HG03457 (cell line): ENCODE data around the gene CFAP43.
"Not testable (repeated sequence)": the region's sequence is repeated elsewhere in the genome, so short reads cannot be mapped to it uniquely, and the experiment has no call there.

Experiments used
- ATAC-seq: cut with Tn5 transposase; IDR thresholded peaks from one replicate; pipeline ENCODE4 v1.9.1; 2021; ENCODE audit warnings: moderate number of reproducible peaks; ENCODE audit not compliant: unreplicated experiment

The CFAP43 gene

DNA sequence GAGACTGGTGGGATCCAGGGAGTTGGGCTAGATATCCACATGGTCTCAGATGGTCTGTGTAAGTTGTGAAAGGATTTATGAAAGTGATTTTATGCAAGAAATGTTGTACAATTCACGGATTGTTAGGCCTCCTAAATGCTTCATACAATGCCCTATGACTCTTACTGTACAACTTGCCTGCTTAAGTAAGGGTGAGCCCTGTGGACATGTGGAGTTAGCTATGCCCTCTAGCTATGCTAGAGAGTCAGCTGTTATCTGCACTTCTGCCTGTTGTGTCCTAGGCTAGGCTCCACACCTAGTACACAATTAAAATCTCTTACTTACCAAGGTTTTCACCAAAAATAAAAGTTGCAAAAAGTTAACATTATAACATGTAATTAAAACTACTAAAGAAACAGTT lies 1.7 kb upstream of the CFAP43 start:
- ATAC-seq: no peak

DNA sequence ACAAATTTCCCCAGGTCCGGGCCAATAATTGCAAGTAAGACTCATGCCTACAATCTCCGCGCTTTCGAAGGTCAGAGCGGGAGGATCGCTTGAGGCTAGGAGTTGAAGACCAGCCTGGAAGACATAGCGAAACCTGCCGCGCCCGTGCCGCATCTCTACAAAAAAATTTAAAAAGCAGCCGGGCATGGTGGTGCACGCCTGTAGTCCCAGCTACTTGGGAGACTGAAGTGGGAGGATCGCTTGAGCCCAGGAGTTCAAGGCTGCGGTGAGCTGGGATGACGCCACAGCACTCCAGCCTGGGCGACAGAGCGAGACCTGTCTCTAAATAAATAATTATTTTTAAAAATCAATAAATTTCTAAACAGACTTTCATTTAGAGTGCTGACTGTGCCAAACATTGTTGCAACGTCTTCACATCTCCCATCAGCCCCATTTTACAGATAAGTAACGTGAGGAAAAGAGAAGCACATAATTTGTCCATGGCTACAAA lies 494 bp upstream of the CFAP43 start:
- ATAC-seq: peak; percentile 11

DNA sequence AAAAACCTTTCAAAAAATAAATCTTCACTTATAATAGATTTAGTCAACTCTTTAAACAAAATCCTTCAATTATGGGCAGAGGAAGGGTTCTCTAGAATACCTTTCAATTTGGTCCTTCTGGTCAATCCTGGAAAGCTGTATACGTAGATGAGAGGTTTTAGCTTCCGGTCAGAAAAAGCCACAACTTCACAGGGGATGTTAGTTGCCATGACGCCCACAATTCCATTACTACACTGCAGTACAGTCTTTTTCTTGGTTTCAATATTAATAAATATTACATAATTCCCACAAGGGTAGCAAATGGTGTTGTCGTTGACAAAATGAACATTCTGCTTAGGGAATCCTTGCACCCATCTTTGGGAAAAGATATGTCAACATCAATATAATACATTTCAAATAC lies 1.7 kb downstream of the CFAP43 start:
- ATAC-seq: no peak

DNA sequence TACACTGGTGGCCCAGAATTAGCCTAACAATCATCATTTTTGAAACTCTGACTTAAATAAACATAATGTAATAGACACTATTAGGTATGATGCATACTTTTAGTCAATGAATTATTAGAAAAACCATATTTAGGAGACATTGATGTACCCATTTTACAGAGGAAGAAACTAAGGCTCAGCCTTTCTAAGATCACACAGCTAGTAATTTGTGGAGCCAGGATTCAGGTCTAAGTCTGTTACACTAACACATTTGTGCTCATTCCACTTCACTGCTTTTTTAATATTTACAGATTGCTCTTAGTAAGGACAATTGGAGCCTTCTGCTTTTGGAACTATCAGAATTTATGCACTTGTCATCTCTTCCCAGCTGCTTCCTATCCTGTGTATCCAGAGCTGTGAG lies 8.9 kb downstream of the CFAP43 start:
- ATAC-seq: no peak

DNA sequence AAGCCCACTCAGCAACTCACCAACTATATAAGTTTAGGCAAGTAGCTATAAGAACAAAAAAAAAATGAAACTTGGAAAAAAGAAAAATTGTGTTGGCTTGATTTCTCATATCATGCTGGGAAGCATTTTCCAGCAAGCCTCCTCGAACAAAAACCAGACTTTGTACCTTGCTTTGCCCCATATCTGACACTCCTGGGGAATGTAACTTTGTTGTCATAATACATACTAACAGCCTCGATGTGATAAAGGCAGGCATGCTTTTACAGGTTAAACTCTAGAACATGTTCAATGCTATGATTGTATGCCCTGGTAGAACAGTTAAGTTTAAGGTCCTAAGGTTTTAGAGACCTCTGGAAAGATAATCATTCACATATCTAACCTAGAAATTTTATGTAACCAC lies 11.6 kb downstream of the CFAP43 start:
- ATAC-seq: no peak

GRCh38 chr10:104218751-104219150 lies 13.4 kb downstream of the CFAP43 start:
- ATAC-seq: no peak

DNA sequence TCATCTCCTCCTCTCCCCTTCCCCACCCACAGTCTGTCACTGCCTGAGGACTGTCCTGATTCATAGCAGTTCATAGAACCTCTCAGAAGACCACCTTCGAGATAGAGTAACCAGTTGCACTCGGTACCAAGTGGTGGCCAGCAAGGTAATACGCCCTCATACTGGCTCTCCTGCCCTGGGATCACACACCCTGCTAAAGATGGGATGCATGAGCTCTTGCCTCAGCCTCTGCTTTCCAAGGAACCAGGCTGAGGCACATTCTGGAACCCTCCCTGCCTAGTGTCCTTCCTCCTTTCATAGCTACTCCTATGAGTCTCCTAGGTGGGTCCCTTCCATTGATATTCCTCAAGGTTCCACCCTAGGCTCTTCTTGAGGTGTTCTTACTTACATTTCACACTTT lies 15.5 kb downstream of the CFAP43 start:
- no peak for ATAC-seq

DNA sequence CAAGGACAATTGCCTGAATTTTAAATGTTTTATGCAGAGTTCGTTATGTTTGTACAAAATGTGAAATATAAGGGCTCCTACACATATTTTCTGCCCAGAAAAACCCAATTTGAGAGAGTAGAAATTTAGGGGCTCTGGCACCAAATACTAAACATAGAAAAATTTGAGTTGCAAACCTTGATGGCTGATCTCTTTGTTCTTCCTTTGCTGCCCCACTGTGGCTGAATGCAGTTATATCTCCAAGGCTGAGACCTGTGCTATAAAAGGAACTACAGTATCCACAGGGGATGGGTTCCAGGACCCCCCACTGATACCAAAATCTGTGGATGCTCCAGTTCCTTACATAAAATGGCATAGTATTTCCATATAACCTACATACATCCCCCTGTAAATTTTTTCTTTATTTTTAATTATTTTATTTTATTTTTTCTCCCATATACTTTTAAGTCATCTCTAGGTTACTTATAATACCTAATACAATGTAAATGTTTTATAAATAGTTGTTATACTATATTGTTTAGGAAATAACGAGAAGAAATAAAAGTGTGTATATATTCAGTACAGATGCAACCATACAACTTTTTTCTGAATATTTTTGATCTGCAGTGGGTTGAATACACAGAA lies 22.5 kb downstream of the CFAP43 start:
- no peak for ATAC-seq

- no peak for ATAC-seq
Observed at GRCh38 chr10:104208730-104209129, 23.4 kb downstream of the CFAP43 start.

GRCh38 chr10:104202231-104202630 lies 29.9 kb downstream of the CFAP43 start:
- no peak for ATAC-seq

- no peak for ATAC-seq
Observed at GRCh38 chr10:104201636-104202035, 30.5 kb downstream of the CFAP43 start.

GRCh38 chr10:104199567-104199966 lies 32.6 kb downstream of the CFAP43 start:
- no peak for ATAC-seq

DNA sequence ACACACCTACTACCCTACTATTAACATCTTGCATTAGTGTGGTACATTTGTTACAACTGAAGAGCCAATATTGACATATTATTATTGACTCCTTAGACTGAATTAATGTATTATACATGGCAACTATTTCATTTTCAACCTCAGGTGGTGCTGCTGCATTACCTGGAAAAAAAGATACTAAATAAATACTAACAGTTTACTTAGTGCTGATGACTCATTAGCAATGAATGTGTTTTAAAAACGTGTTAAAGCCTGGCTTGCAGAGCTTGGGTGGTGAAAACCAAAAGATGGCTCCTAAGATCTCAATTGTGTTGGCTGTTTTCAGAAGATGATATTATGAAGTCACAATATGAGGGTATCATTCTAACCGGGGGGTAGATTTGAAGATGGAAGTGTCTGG lies 34.8 kb downstream of the CFAP43 start:
- no peak for ATAC-seq

DNA sequence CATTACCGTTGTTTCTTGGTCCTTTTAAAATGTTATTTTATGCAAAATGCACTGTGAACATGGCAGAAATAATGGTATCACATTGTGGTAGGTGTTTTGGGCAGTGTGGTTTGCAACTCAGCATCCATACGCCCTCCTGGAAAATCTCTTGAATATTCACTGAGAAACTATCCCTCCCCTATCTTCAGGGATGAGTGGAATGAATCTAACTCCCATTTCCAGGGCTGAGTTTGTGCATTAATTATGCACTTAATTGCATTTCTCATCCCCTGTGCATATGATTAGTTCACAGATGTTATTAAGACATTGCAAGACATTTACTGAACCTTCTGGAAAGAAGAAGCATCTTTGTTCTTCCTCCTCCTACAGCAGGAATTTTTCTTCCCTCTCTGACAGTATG lies 36.5 kb downstream of the CFAP43 start:
- no peak for ATAC-seq

DNA sequence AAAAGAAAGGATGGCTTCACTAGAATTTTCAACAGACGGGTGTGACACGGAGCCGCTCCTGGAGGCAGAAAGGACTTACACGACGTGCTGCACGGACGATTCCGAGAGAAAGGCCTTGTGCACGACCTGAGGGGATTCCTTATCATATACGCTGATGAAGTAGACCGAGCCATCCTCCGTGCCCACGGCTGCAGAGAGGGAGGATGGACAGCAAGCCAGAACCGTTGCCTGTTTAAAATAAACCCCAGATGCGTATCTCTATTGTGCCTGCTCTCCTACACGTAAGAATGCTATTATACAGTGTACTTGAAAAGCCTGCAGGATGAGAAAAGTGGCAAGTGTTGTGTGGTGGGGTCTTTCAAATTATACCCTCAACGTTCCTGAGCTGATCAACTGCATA lies 38.4 kb downstream of the CFAP43 start:
- ATAC-seq: no peak

- ATAC-seq: no peak
Observed at GRCh38 chr10:104190695-104191094, 41.5 kb downstream of the CFAP43 start.

DNA sequence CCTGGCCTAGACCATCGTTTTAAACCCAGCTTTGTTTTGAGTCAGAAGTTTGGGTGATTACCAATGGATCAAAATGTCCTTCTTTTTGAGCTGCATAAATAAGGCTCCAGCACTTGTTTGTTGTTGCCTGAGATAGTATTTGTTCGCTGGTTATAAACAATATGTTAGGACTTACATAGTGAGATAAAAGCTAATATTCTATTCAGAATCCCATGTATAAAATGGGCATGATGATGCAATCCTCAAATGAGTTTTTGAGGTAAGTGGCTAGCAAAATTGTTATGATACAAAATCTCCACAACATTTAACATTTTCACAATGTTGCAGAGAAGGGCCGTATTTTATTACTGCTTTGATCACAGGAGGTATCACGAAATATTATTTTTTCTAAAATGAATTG lies 48.5 kb downstream of the CFAP43 start:
- no peak for ATAC-seq

DNA sequence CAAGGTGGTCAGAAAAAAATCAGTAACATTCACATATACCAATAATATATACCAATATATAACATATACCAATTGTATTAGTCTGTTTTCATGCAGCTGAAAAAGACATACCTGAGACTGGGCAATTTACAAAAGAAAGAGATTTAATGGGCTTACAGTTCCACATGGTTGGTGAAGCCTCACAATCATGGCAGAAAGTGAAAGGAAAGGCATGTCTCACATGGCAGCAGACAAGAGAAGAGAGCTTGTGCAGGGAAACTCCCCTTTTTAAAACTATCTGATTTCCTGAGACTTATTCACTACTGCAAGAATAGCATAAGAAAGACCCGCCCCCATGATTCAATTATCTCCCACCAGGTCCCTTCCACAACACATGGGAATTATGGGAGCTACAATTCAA lies 58.0 kb downstream of the CFAP43 start:
- not testable (repeated sequence) for ATAC-seq

DNA sequence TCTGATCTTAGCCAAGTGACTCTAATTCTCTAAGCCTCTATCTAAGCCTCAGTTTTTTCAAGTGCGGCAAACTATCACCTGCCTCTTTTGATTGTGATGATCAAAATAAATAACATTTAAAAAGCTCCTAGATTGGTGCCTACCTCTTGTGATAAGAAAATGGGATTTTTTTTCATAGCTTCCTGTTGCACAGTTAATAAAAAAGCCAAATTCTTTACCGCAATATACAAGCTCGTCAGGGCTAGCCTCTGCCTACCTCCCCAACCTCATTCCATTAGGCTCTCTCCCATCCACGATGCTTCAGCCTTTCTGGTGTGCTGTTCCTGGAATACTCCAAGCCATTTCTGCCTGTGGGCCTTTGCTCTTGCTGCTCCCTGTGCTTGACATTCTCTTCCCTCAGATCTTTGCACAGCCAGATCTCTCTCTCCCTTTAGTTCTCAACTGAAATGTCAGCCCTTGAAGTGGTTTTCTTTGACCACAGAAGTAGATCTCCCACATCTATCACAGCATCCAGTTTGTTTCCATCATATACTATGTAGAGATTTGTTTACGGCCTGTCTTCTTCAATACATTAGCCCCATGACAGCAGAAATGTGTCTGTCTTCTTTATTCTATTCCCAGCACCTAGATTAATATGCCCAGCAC lies 61.4 kb downstream of the CFAP43 start:
- ATAC-seq: no peak

GRCh38 chr10:104155591-104155990 lies 76.6 kb downstream of the CFAP43 start:
- no peak for ATAC-seq

GRCh38 chr10:104151737-104152136 lies 80.4 kb downstream of the CFAP43 start:
- no peak for ATAC-seq

DNA sequence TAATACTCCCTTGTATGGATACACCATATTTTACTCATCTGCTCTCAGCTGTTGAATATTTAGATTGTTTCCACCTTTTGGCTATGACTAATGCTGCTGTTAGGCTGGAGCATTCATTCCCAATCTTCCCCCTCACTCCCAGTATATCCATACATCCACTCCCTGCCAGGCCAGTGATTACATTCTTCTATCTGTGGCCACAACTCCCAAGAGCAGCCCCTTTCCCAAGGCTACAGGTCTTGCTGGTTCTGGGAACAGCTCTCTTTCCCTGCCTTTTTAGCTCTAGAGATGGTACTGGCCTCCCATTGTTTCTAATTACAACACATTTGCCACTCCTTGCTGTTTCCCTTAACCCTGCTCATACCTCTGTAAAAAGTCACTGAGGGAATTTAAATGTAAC lies 82.0 kb downstream of the CFAP43 start:
- no peak for ATAC-seq

GRCh38 chr10:104146882-104147281 lies 85.3 kb downstream of the CFAP43 start:
- ATAC-seq: no peak
